Lower leg skin (tissue), 4 donors: Measurements from ENCODE around the gene TBX4. TPM values are rescaled to one million over a fixed set of nuclear protein-coding genes. Genes with fewer than 3 reads are reported as not detected.

ENCODE experiments used
- DNase-seq, 2 donors: peaks; one replicate each; pipeline ENCODE4 v3.0.0-alpha.2; 2019; ENCODE audit warnings: low spot score in 2 of 2
- H3K4me3 ChIP-seq: fragments of 200-600 bp; sonication (generic); 2 replicates; pipeline ENCODE4 v1.5.1; 2017; ENCODE audit warnings: mild to moderate bottlenecking, low read depth; ENCODE audit not compliant: poor library complexity, severe bottlenecking
- POLR2A ChIP-seq, 2 donors: fragments of 450-650 bp; IDR thresholded peaks; one replicate each; pipeline ENCODE4 v1.6.1; 2016 to 2017; ENCODE audit warnings: antibody characterized with exemption in 2 of 2, mild to moderate bottlenecking in 1 of 2, moderate library complexity in 1 of 2
- WGBS, 2 donors: methylation state at CpG; one replicate each; pipeline ENCODE4 v1.1.5; 2018; 5-methylcytosine and 5-hydroxymethylcytosine counted together
- intact Hi-C: fragments of 100-400 bp; cut with DNase I; formaldehyde crosslinking; loops from one replicate; pipeline ENCODE4 v1.15.0; 2023; ENCODE audit warnings: low total_unique reads
- total RNA-seq, 4 donors: library from RNA; depleted of rRNA; stranded (reverse); fragments of >200 nt; gene quantifications; one replicate each; pipeline ENCODE4 v1.1.0, GENCODE V29; 2016
- TF ChIP-seq, protein P1 (sequence below), 3 donors: fragments of 450-650 bp; IDR thresholded peaks; one replicate each; pipeline ENCODE4 v1.5.1; 2016; ENCODE audit warnings: antibody characterized with exemption in 3 of 3, mild to moderate bottlenecking in 3 of 3, moderate library complexity in 2 of 3

TBX4 gene
- total RNA-seq, 4 donors from 2014 or later, result 0.53 TPM; not detected in 3

- DNase-seq, result no peak
- intact Hi-C loops, result no loop called here
- H3K4me3 ChIP-seq, result no peak overlapping the region
- 41 to 54% methylated on average over 2 of the region's 2 CpGs for WGBS, 2 donors
- TF ChIP-seq POLR2A (IDR thresholded peaks at IDR 0.05), result no peak
- TF ChIP-seq, protein P1, sequence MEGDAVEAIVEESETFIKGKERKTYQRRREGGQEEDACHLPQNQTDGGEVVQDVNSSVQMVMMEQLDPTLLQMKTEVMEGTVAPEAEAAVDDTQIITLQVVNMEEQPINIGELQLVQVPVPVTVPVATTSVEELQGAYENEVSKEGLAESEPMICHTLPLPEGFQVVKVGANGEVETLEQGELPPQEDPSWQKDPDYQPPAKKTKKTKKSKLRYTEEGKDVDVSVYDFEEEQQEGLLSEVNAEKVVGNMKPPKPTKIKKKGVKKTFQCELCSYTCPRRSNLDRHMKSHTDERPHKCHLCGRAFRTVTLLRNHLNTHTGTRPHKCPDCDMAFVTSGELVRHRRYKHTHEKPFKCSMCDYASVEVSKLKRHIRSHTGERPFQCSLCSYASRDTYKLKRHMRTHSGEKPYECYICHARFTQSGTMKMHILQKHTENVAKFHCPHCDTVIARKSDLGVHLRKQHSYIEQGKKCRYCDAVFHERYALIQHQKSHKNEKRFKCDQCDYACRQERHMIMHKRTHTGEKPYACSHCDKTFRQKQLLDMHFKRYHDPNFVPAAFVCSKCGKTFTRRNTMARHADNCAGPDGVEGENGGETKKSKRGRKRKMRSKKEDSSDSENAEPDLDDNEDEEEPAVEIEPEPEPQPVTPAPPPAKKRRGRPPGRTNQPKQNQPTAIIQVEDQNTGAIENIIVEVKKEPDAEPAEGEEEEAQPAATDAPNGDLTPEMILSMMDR (IDR thresholded peaks at IDR 0.05), result no peak
Observed at GRCh38 chr17:61422869-61423268, 29.4 kb upstream of the TBX4 start.

DNA sequence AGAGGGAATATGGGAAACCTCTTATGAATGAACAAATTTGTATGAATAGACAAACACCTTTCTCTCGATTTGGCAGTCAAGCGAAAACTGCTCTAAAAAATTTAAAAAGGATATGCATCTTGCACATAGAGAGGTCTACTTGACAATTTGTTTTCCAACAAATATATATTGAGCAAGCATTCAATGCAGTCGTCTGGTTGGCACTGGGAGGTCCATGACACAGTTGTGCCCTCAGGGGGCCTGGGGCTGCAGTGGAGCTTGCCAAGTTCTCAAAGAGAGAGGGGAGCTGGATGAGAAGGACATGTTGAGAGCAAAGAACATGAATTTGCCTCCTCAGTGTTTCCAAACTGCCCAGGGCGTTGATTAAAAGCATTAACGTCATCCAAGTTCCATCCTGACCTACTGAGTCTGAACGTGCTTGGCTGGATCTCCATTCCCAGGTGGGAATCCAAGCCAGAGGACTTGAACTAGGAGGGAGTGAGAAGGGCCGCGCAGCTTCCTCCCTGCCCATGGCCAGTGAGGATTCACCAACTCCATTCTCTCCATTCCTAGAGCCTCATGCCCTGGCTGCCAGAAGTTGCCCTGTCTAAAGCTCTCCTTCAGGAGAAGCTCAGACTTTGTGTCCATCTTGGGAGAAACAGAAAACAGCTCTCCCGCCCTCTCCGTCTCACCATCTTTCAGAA, 28.1 kb upstream of the TBX4 start:
- intact Hi-C loops, result no loop called here
- no peak overlapping the region for H3K4me3 ChIP-seq
- TF ChIP-seq, protein P1 (IDR thresholded peaks at IDR 0.05), result no peak
- no peak for TF ChIP-seq POLR2A (IDR thresholded peaks at IDR 0.05)
- no peak for DNase-seq
- WGBS, 2 donors, result 64 to 70% methylated on average over 10 of the region's 10 CpGs

DNA sequence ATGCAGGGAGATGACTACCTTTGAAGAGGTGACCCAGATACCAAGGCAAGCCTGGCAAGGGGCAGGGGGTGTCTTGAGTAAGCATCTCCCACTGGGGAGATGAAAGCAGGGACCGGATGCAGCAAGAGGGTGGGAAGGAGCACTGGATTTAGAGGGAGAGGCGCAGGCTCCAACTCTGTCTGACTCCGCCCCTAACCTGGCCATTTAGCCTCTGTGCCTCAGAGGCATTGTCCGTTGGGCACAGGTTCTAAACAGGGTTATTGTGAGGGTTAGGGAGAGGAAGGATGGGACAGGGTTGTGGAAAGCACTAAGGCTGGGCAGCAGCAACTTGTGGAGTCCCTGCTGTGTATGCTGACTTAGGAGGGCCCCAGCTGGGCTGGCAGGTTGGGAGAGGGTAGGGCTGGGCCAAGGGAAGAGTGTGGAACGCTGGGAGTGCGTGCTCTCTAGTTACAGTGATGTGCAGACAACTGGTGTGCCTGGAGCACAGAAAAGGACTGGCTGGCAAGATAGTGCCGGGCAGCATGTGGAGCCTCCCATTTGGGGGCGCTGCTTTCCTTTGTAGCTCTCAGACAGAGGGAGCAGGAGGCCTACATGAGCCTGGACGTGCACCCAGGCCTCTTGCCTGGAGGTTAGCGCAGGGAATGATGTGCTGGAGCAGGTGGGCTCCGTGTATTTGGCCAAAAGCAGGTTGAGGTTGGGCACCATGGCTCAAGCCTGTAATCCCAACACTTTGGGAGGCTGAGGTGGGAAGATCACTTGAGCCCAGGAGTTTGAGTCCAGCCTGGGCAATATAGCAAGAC, 26.3 kb upstream of the TBX4 start:
- 60 to 63% methylated on average over 11 of the region's 11 CpGs for WGBS, 2 donors
- intact Hi-C loops, result no loop called here
- no peak for TF ChIP-seq POLR2A (IDR thresholded peaks at IDR 0.05)
- TF ChIP-seq, protein P1 (IDR thresholded peaks at IDR 0.05), result no peak

GRCh38 chr17:61426482-61427304, 25.5 kb upstream of the TBX4 start:
- 86% methylated on average over 10 of the region's 10 CpGs for WGBS, 2 donors
- TF ChIP-seq, protein P1 (IDR thresholded peaks at IDR 0.05), result no peak
- no peak for TF ChIP-seq POLR2A (IDR thresholded peaks at IDR 0.05)
- no peak for DNase-seq
- intact Hi-C loops, result no loop called here
- no peak overlapping the region for H3K4me3 ChIP-seq

More for the DNA sequence above, 26.3 kb upstream of the TBX4 start:
- DNase-seq, result no peak
- H3K4me3 ChIP-seq, result no peak overlapping the region

DNA sequence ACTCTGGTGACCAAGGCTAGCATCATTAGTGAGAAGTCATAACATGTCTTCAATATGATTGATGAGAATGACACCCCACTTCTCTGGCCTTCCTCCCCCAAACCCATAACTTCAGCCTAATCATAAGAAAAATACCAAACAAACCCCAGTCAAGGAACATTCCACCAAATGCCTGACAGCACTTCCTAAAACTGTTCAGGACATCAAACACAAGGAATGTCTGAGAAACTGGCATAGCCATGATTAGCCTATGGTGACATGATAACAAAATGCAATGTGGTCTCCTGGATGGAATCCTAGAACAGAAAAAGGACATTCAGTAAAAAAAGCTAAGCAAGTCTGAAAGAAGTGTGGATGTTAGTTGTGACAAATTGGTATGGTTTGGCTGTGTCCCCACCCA, 24.7 kb upstream of the TBX4 start:
- intact Hi-C loops, result no loop called here
- no peak overlapping the region for H3K4me3 ChIP-seq
- DNase-seq, result no peak
- TF ChIP-seq, protein P1 (IDR thresholded peaks at IDR 0.05), result no peak
- no peak for TF ChIP-seq POLR2A (IDR thresholded peaks at IDR 0.05)
